Panc1 (cell line): Measurements from ENCODE around the gene BMP7. TPM values are rescaled to one million over a fixed set of nuclear protein-coding genes. Genes with fewer than 3 reads are reported as not detected.

ENCODE experiments used
- ATAC-seq: fragments of 200-7000 bp; cut with Tn5 transposase; 2 replicates; pipeline ENCODE4 v1.9.1; 2020; ENCODE audit warnings: mild to moderate bottlenecking, moderate library complexity
- BruUV-seq: library from RNA; stranded (reverse); fragments of 400-500 nt; replicated peaks from 2 replicates; lab custom pipeline; 2021; lab: Mats Ljungman, UMichigan
- CTCF ChIA-PET: fragments of 300-600 bp; sonication (Branson Sonifier 250); formaldehyde crosslinking; loops from one replicate; lab custom pipeline; 2022; ENCODE audit warnings: antibody characterized with exemption; lab: Charles Lee
- POLR2A ChIA-PET: fragments of 300-600 bp; sonication (Branson Sonifier 250); formaldehyde crosslinking; loops from one replicate; lab custom pipeline; 2022; ENCODE audit warnings: antibody characterized with exemption; lab: Charles Lee
- DNase-seq: peaks from one replicate; pipeline ENCODE4 v3.0.0-alpha.2; 2010; ENCODE audit warnings: low read depth, low spot score
- H3K27ac ChIP-seq: 2 replicates; pipeline ENCODE4 v1.5.1; 2011; ENCODE audit warnings: mild to moderate bottlenecking, low read length, inconsistent platforms
- H3K27me3 ChIP-seq: fragments of 200-500 bp; sonication (Bioruptor generic); 2 replicates; pipeline ENCODE4 v1.6.0; 2014; ENCODE audit warnings: low read length, inconsistent platforms; ENCODE audit not compliant: control insufficient read depth, insufficient read depth
- H3K36me3 ChIP-seq: fragments of 200-500 bp; sonication (Bioruptor generic); 2 replicates; pipeline ENCODE4 v1.5.1; 2014; ENCODE audit warnings: inconsistent platforms, mild to moderate bottlenecking, low read length, moderate library complexity; ENCODE audit not compliant: control insufficient read depth, insufficient read depth
- H3K4me1 ChIP-seq: 2 replicates; pipeline ENCODE4 v1.5.1; 2011; ENCODE audit warnings: inconsistent platforms, mild to moderate bottlenecking, low read length, moderate library complexity; ENCODE audit not compliant: control insufficient read depth, insufficient read depth
- H3K4me3 ChIP-seq, 2 experiments: 2 replicates each; pipeline ENCODE4 v1.5.1; 2011 to 2012; ENCODE audit warnings: low read depth in 2 of 2, low read length in 2 of 2, mild to moderate bottlenecking in 2 of 2, inconsistent platforms in 1 of 2, moderate library complexity in 1 of 2
- H3K9me3 ChIP-seq: fragments of 200-500 bp; sonication (Bioruptor generic); 2 replicates; pipeline ENCODE4 v1.5.1; 2014; ENCODE audit warnings: low read depth, mild to moderate bottlenecking, inconsistent platforms, low read length, moderate library complexity; ENCODE audit not compliant: control insufficient read depth, insufficient read depth
- CTCF ChIP-seq: fragments of 450-650 bp; IDR thresholded peaks from 2 replicates; pipeline ENCODE4 v1.5.1; 2017; ENCODE audit warnings: mild to moderate bottlenecking
- POLR2AphosphoS5 ChIP-seq: IDR thresholded peaks from 2 replicates; pipeline ENCODE4 v1.6.1; 2012; ENCODE audit warnings: mild to moderate bottlenecking, low read depth, low read length, moderate library complexity
- REST ChIP-seq, 2 experiments: IDR thresholded peaks; 2 replicates each; pipeline ENCODE4 v1.6.1; 2011 to 2012; ENCODE audit warnings: low read depth in 2 of 2, control low read depth in 1 of 2, low read length in 1 of 2, mild to moderate bottlenecking in 1 of 2, moderate library complexity in 1 of 2; ENCODE audit not compliant: insufficient read depth in 1 of 2
- SIN3A ChIP-seq: IDR thresholded peaks from 2 replicates; pipeline ENCODE4 v1.6.1; 2012; ENCODE audit warnings: low read depth, mild to moderate bottlenecking, low read length, moderate library complexity, borderline replicate concordance; ENCODE audit not compliant: insufficient read depth
- TCF7L2 ChIP-seq: IDR thresholded peaks from 2 replicates; pipeline ENCODE4 v1.6.1; 2011; ENCODE audit warnings: mild to moderate bottlenecking, low read depth, low read length, inconsistent platforms
- in situ Hi-C: cut with HindIII; loops from 2 replicates; pipeline ENCODE4 v1.10.0; 2016; ENCODE audit warnings: low sequenced_read_pairs, low pct_unique_long_range_greater_than_20kb
- intact Hi-C: fragments of 100-400 bp; cut with micrococcal nuclease; formaldehyde crosslinking; loops from one replicate; pipeline ENCODE4 v1.10.0; 2022; ENCODE audit not compliant: unreplicated experiment
- total RNA-seq: library from RNA; stranded (reverse); gene quantifications from one replicate; pipeline ENCODE4 v1.2.1, GENCODE V29; 2021; ENCODE audit not compliant: unreplicated experiment

BMP7 gene
- total RNA-seq, 1 experiment from 2014 or later = 11.5 TPM

GRCh38 chr20:57274299-57274698 lies 7.9 kb upstream of the BMP7 start:
- in situ Hi-C loops (no loop called here), intact Hi-C loops (no loop called here)
- ChIA-PET CTCF (no interaction called here), POLR2A (no interaction called here)
- no peak overlapping the region for H3K27ac ChIP-seq
- no peak overlapping the region for H3K4me3 ChIP-seq
- H3K27me3 ChIP-seq = no peaks in the 10 kb centered on the region; the same call in none of the 2 replicates
- no peaks in the 10 kb centered on the region for H3K36me3 ChIP-seq
- no peak for DNase-seq
- ATAC-seq = no peak
- H3K4me1 ChIP-seq = no peaks in the 10 kb centered on the region; the same call in 1 of the 2 replicates
- no peak for TF ChIP-seq POLR2AphosphoS5
- TF ChIP-seq CTCF = no peak
- no peak for TF ChIP-seq REST (IDR thresholded peaks at IDR 0.05; ENCODE audit: insufficient read depth in 1 of 2, low read depth in 2 of 2, low read length in 1 of 2)
- no peak for TF ChIP-seq SIN3A
- no peak for TF ChIP-seq TCF7L2
- H3K9me3 ChIP-seq = no peaks in the 10 kb centered on the region
- BruUV-seq = no TSS peak

DNA sequence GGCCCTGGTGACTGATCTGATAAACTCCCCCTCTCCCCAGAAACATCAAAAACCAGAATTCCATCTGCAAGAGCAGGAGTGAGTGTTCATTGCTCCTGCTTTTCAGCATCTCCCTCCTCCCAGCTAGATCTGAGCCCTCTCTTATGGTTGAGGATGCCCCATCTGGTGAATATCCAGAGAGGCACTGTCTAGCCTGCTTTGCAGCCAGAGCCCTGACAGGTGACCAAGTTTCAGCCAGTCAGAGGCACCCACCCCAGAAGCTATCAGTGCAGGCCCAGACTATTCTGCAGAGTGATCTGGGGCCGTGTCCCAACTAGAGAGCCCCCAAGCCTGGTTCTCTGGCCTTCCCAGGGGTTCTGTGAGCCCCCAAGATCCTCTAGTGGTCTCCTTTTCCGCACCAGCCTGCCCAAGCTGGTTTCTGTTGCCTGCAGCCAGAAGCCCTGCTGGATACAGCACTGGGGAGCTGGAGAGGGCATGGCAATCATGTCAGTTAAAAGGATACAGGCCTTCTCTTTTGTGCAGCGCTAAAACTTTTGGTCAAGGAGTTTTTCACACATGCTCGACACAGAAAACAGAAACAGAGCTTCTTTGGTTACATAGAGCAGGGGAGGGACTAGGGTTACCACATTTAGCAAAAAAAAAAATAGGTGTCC lies 6.6 kb upstream of the BMP7 start:
- H3K4me1 ChIP-seq = no peaks in the 10 kb centered on the region; the same call in 1 of the 2 replicates
- POLR2A ChIA-PET = interaction anchor here (0.7 kb wide), 1 partner anchor 54 kb away, joined by 4 read pairs; no protein-coding TSS in a partner anchor
- H3K27me3 ChIP-seq = no peaks in the 10 kb centered on the region; the same call in none of the 2 replicates
- intact Hi-C loops = no loop called here
- in situ Hi-C loops = no loop called here
- ATAC-seq (peak; percentile 53; the same call in 1 of the 2 replicates), DNase-seq (no peak)
- H3K9me3 ChIP-seq = no peaks in the 10 kb centered on the region
- no peak overlapping the region for H3K27ac ChIP-seq
- TF ChIP-seq SIN3A = no peak
- TF ChIP-seq POLR2AphosphoS5 = no peak
- no peak for TF ChIP-seq CTCF
- no peak for TF ChIP-seq REST (IDR thresholded peaks at IDR 0.05; ENCODE audit: insufficient read depth in 1 of 2, low read depth in 2 of 2, low read length in 1 of 2)
- no peak for TF ChIP-seq TCF7L2
- no peaks in the 10 kb centered on the region for H3K36me3 ChIP-seq
- H3K4me3 ChIP-seq = no peak overlapping the region
- BruUV-seq = no TSS peak
- CTCF ChIA-PET = no interaction called here
